ENCODE results near the gene FANK1.

DNA sequence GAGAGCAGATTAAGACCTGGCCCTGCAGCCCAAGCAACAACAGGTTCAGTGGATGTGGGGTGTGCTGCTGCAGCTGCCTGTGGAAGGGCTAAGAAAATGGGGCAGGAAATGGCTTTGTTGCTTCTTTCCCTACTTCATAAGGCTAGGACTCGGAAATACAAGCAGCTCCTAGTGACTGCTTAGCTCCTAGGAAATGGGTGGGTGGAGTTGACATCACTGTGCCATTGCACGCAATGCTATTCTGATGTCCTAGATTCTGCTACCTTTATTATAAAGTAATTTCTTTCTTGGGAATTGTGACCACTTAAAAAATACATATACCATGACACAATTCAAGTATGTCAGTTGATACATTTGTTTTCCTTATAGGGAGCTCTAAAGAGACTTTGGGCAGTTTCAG is 155.8 kb downstream of the FANK1 start:
- TF ChIP-seq EZH2 (optimal IDR thresholded peaks at IDR 0.05; ENCODE audit: low read depth, low read length): no peak
- TF ChIP-seq, protein P1, sequence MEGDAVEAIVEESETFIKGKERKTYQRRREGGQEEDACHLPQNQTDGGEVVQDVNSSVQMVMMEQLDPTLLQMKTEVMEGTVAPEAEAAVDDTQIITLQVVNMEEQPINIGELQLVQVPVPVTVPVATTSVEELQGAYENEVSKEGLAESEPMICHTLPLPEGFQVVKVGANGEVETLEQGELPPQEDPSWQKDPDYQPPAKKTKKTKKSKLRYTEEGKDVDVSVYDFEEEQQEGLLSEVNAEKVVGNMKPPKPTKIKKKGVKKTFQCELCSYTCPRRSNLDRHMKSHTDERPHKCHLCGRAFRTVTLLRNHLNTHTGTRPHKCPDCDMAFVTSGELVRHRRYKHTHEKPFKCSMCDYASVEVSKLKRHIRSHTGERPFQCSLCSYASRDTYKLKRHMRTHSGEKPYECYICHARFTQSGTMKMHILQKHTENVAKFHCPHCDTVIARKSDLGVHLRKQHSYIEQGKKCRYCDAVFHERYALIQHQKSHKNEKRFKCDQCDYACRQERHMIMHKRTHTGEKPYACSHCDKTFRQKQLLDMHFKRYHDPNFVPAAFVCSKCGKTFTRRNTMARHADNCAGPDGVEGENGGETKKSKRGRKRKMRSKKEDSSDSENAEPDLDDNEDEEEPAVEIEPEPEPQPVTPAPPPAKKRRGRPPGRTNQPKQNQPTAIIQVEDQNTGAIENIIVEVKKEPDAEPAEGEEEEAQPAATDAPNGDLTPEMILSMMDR (IDR thresholded peaks at IDR 0.05; ENCODE audit: low read length): no peak

All from MM.1S (cell line).